A673 (cell line): ENCODE data around the gene CYP1A2.

ENCODE experiments used
- CTCF ChIP-seq: fragments of 300-800, 200-600 bp; sonication (generic); conservative IDR thresholded peaks from 2 replicates; pipeline ENCODE4 v1.5.1; 2017; ENCODE audit warnings: low read depth, mild to moderate bottlenecking, antibody characterized with exemption, low read length, moderate library complexity, mixed read lengths
- EZH2 ChIP-seq: fragments of 200-600 bp; sonication (generic); IDR thresholded peaks from 2 replicates; pipeline ENCODE4 v1.6.1; 2017; ENCODE audit warnings: borderline replicate concordance, low read depth, mild to moderate bottlenecking, mixed read lengths, antibody characterized with exemption, low read length; ENCODE audit not compliant: poor library complexity, severe bottlenecking

DNA sequence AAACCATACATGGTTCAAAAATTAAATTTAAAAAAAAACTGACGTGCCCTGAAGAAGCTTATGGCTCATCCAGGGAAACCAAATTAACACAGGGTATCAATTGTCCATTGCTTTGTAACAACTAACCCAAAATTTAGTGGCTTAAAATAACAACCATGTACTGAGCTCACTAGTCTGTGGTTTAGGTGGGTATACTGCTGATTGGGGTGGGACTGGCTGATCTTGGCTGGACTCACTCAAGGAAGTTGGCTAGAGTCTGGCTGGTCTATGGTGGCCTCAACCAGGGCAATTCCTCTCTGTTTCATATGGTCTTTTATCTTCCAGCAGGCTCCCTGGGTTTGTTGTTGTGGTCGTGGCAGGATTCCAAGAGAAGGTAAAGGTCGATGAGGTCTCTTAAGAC is 38.8 kb upstream of the CYP1A2 start:
- TF ChIP-seq CTCF, result no peak
- no peak for TF ChIP-seq EZH2
